Neural progenitor cell (in vitro differentiated cells): ENCODE results near the gene AIP.

ENCODE experiments used
- EZH2 ChIP-seq: fragments of 200-600 bp; sonication (generic); IDR thresholded peaks from 2 replicates; pipeline ENCODE4 v1.6.1; 2017; ENCODE audit warnings: antibody characterized with exemption, mild to moderate bottlenecking, moderate library complexity
- EZH2phosphoT487 ChIP-seq: fragments of 200-600 bp; sonication (generic); IDR thresholded peaks from 2 replicates; pipeline ENCODE4 v1.6.1; 2017; ENCODE audit warnings: antibody characterized with exemption
- TF ChIP-seq, protein P1 (sequence below): fragments of 200-600 bp; sonication (generic); IDR thresholded peaks from 2 replicates; pipeline ENCODE4 v1.5.1; 2017; ENCODE audit warnings: antibody characterized with exemption, mild to moderate bottlenecking

- TF ChIP-seq, protein P1, sequence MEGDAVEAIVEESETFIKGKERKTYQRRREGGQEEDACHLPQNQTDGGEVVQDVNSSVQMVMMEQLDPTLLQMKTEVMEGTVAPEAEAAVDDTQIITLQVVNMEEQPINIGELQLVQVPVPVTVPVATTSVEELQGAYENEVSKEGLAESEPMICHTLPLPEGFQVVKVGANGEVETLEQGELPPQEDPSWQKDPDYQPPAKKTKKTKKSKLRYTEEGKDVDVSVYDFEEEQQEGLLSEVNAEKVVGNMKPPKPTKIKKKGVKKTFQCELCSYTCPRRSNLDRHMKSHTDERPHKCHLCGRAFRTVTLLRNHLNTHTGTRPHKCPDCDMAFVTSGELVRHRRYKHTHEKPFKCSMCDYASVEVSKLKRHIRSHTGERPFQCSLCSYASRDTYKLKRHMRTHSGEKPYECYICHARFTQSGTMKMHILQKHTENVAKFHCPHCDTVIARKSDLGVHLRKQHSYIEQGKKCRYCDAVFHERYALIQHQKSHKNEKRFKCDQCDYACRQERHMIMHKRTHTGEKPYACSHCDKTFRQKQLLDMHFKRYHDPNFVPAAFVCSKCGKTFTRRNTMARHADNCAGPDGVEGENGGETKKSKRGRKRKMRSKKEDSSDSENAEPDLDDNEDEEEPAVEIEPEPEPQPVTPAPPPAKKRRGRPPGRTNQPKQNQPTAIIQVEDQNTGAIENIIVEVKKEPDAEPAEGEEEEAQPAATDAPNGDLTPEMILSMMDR, result no peak
- TF ChIP-seq EZH2phosphoT487, result no peak
- no peak for TF ChIP-seq EZH2
Observed at GRCh38 chr11:67440229-67441097, 42.4 kb upstream of the AIP start.
